ENCODE measurements around the gene TOX3. TPM values are rescaled to one million over a fixed set of nuclear protein-coding genes. Genes with fewer than 3 reads are reported as not detected.

TOX3 gene
- total RNA-seq, 1 donor from 2014 or later = 5.3 TPM

- H3K4me1 Mint-ChIP-seq = no peaks in the 10 kb centered on the region
- H3K27me3 Mint-ChIP-seq (ENCODE audit: low read depth) = peaks cover 34% of the 10 kb centered on the region
- H3K27ac Mint-ChIP-seq = no peak overlapping the region
- no peak for TF ChIP-seq CTCF (IDR thresholded peaks at IDR 0.05; ENCODE audit: unreplicated experiment)
- no peaks in the 10 kb centered on the region for H3K9me3 Mint-ChIP-seq
- H3K36me3 Mint-ChIP-seq = no peaks in the 10 kb centered on the region
- no peak overlapping the region for H3K4me3 Mint-ChIP-seq
- no peak for DNase-seq (ENCODE audit: low spot score in 2 of 2, unreplicated experiment in 2 of 2)
Observed at GRCh38 chr16:52533296-52533695, 13.6 kb downstream of the TOX3 start.

- Mint-ChIP-seq H3K4me3 (no peak overlapping the region), H3K27ac (no peak overlapping the region), H3K9me3 (no peaks in the 10 kb centered on the region), H3K4me1 (no peaks in the 10 kb centered on the region), H3K27me3 (ENCODE audit: low read depth) (peaks cover 38% of the 10 kb centered on the region), H3K36me3 (no peaks in the 10 kb centered on the region)
- DNase-seq (ENCODE audit: low spot score in 2 of 2, unreplicated experiment in 2 of 2) = no peak
- TF ChIP-seq CTCF (IDR thresholded peaks at IDR 0.05; ENCODE audit: unreplicated experiment) = no peak
Observed at GRCh38 chr16:52532384-52532783, 14.6 kb downstream of the TOX3 start.

GRCh38 chr16:52529226-52529625 lies 17.7 kb downstream of the TOX3 start:
- Mint-ChIP-seq H3K4me1 (no peaks in the 10 kb centered on the region), H3K9me3 (no peaks in the 10 kb centered on the region), H3K27ac (no peak overlapping the region), H3K27me3 (ENCODE audit: low read depth) (peaks cover 47% of the 10 kb centered on the region), H3K36me3 (no peaks in the 10 kb centered on the region), H3K4me3 (no peak overlapping the region)
- no peak for TF ChIP-seq CTCF (IDR thresholded peaks at IDR 0.05; ENCODE audit: unreplicated experiment)
- no peak for DNase-seq (ENCODE audit: low spot score in 2 of 2, unreplicated experiment in 2 of 2)

- H3K4me1 Mint-ChIP-seq = no peaks in the 10 kb centered on the region
- H3K36me3 Mint-ChIP-seq = no peaks in the 10 kb centered on the region
- H3K9me3 Mint-ChIP-seq = no peaks in the 10 kb centered on the region
- peaks cover 51% of the 10 kb centered on the region for H3K27me3 Mint-ChIP-seq (ENCODE audit: low read depth)
- TF ChIP-seq CTCF (IDR thresholded peaks at IDR 0.05; ENCODE audit: unreplicated experiment) = no peak
- H3K27ac Mint-ChIP-seq = no peak overlapping the region
- DNase-seq (ENCODE audit: low spot score in 2 of 2, unreplicated experiment in 2 of 2) = no peak
- no peak overlapping the region for H3K4me3 Mint-ChIP-seq
Observed at GRCh38 chr16:52528393-52529065, 18.4 kb downstream of the TOX3 start.

- Mint-ChIP-seq H3K4me1 (no peaks in the 10 kb centered on the region), H3K27me3 (ENCODE audit: low read depth) (peaks cover 65% of the 10 kb centered on the region), H3K27ac (no peak overlapping the region), H3K36me3 (no peaks in the 10 kb centered on the region), H3K4me3 (no peak overlapping the region), H3K9me3 (no peaks in the 10 kb centered on the region)
- no peak for DNase-seq (ENCODE audit: low spot score in 2 of 2, unreplicated experiment in 2 of 2)
- TF ChIP-seq CTCF (IDR thresholded peaks at IDR 0.05; ENCODE audit: unreplicated experiment) = no peak
Observed at GRCh38 chr16:52526830-52527229, 20.1 kb downstream of the TOX3 start.
